ENCODE data around the gene MRPL39.

Gene MRPL39

DNA sequence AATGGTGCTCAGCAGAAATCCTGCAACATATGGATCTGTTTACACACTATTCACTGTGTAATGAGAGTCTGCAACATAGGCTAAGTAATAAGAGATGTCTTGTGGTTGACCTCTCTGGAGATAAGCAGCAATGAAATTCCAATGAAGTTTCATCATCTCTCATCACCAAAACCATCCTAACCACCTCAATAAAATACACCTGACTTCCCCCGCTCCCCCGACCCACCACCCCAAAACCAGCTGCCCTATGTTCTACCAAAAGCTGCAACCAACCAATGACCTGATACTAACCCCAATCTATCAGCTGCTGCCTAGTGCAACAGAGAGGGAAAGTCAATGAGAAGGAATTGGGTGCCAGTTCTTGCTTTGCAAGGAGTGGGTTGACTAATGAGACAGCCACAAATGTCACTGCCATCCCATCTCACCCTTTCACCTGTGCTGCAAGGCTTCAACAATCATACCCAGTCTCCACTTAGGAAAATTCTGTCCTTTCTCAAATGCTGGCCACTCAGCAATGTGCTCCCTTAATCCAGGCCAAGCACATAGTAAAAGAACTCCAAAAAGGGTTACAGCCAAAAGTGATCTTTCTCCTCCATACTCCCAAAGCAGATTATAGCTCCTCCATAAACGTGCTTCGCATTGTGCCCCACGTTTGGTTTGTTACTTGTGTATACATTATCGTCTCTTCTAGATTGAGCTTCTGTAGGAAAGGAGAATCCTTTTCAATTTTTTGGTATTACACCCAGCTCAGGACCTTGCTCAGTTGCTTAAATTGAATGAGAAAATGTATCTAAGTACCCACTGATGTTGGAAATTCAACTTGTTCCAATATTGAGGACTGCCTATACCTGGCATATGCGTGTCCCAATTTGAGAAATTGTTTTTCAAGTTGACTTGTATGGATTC, 29.0 kb downstream of the MRPL39 start:
- Histone ChIP-seq H3K36me3 (ENCODE audit: low read depth) (peaks cover 8% of the 10 kb centered on the region), H3K27ac (ENCODE audit: poor library complexity, severe bottlenecking) (no peak overlapping the region), H3K4me3 (ENCODE audit: severe bottlenecking) (no peak overlapping the region), H3K9me3 (ENCODE audit: severe bottlenecking) (no peaks in the 10 kb centered on the region), H3K4me1 (ENCODE audit: insufficient read depth, poor library complexity, severe bottlenecking) (peaks cover 9% of the 10 kb centered on the region), H3K27me3 (ENCODE audit: insufficient read depth, poor library complexity, severe bottlenecking) (no peaks in the 10 kb centered on the region)
- DNase-seq (ENCODE audit: low spot score), result no peak
- peak; percentile 28; the same call in 1 of the 3 replicates for ATAC-seq (ENCODE audit: low read depth)
- TF ChIP-seq CTCF (IDR thresholded peaks at IDR 0.05; ENCODE audit: poor library complexity, severe bottlenecking), result no peak

DNA sequence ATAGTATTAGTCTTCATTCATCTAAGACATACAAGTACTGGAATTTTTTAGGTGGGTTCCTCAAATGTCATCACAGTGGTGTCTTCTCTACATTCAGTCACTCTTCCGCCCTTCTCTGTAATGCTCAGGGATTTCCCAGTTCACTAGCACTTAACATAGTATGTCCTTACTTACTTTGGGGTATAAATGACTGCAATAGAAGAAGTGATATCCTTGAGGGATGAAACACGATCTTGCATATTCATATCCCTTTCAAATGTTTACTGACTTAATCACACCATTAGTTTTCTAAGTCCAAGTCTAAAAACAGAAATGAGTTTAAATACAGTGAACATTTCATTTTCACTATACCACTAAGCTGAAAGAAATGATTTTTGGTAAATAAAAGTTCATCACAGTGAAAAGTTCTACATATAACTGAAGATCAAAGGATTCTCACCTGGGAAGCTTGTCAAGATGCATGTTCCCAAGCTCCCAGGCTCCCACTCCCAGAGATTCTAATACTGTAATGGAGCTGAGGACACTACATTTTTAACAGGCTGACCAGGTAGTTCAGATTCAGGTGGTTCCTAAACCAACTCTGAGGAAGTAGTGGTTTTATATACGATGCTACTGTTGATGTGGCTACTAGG, 29.7 kb downstream of the MRPL39 start:
- no peaks in the 10 kb centered on the region for H3K9me3 ChIP-seq (ENCODE audit: severe bottlenecking)
- no peak for TF ChIP-seq CTCF (IDR thresholded peaks at IDR 0.05; ENCODE audit: poor library complexity, severe bottlenecking)
- peaks cover 9% of the 10 kb centered on the region for H3K4me1 ChIP-seq (ENCODE audit: insufficient read depth, poor library complexity, severe bottlenecking)
- no peaks in the 10 kb centered on the region for H3K27me3 ChIP-seq (ENCODE audit: insufficient read depth, poor library complexity, severe bottlenecking)
- H3K27ac ChIP-seq (ENCODE audit: poor library complexity, severe bottlenecking), result no peak overlapping the region
- H3K4me3 ChIP-seq (ENCODE audit: severe bottlenecking), result no peak overlapping the region
- DNase-seq (ENCODE audit: low spot score) (no peak), ATAC-seq (ENCODE audit: low read depth) (no peak)
- peaks cover 9% of the 10 kb centered on the region for H3K36me3 ChIP-seq (ENCODE audit: low read depth)

DNA sequence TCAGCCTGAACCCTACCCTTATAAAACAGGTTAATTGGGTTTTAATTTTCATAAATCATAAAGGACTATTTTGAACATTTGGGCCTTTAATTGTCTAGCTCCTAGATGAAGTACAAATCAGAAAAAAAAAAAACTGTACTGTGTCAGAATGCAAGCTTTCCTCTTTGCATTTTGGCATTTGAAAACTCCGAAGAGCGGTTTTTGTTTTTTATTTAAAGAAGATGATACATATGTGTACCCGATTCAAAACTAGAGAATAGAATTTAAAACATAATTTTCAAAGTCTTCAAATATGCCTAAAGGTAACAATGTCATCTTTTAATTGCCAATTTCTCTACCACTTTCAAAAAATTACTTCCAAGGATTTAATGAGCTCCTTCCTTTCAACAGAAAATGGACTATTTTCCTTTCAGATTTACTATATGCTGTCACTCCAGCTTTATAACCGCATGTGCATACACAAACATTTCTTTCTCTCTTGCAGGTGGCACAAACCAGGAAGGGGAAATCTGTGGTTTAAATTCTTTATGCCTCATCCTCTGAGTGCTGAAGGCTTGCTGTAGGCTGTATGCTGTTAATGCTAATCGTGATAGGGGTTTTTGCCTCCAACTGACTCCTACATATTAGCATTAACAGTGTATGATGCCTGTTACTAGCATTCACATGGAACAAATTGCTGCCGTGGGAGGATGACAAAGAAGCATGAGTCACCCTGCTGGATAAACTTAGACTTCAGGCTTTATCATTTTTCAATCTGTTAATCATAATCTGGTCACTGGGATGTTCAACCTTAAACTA, 33.7 kb downstream of the MRPL39 start:
- H3K36me3 ChIP-seq (ENCODE audit: low read depth), result peaks cover 8% of the 10 kb centered on the region
- peak; percentile 95 for ATAC-seq (ENCODE audit: low read depth)
- peak overlapping the region; percentile 11 for H3K27ac ChIP-seq (ENCODE audit: poor library complexity, severe bottlenecking)
- no peaks in the 10 kb centered on the region for H3K27me3 ChIP-seq (ENCODE audit: insufficient read depth, poor library complexity, severe bottlenecking)
- no peaks in the 10 kb centered on the region for H3K9me3 ChIP-seq (ENCODE audit: severe bottlenecking)
- no peak for TF ChIP-seq CTCF (IDR thresholded peaks at IDR 0.05; ENCODE audit: poor library complexity, severe bottlenecking)
- no peak for DNase-seq (ENCODE audit: low spot score)
- H3K4me1 ChIP-seq (ENCODE audit: insufficient read depth, poor library complexity, severe bottlenecking), result peaks cover 9% of the 10 kb centered on the region
- H3K4me3 ChIP-seq (ENCODE audit: severe bottlenecking), result no peak overlapping the region

GRCh38 chr21:25572861-25573310, 34.4 kb downstream of the MRPL39 start:
- DNase-seq (ENCODE audit: low spot score) (no peak), ATAC-seq (ENCODE audit: low read depth) (no peak)
- Histone ChIP-seq H3K4me1 (ENCODE audit: insufficient read depth, poor library complexity, severe bottlenecking) (peaks cover 9% of the 10 kb centered on the region), H3K9me3 (ENCODE audit: severe bottlenecking) (no peaks in the 10 kb centered on the region), H3K27me3 (ENCODE audit: insufficient read depth, poor library complexity, severe bottlenecking) (no peaks in the 10 kb centered on the region), H3K36me3 (ENCODE audit: low read depth) (peaks cover 8% of the 10 kb centered on the region), H3K4me3 (ENCODE audit: severe bottlenecking) (no peak overlapping the region), H3K27ac (ENCODE audit: poor library complexity, severe bottlenecking) (no peak overlapping the region)
- no peak for TF ChIP-seq CTCF (IDR thresholded peaks at IDR 0.05; ENCODE audit: poor library complexity, severe bottlenecking)

Measured in RWPE2 (cell line).